ENCODE results near the gene PRPF40A.

Gene PRPF40A

DNA sequence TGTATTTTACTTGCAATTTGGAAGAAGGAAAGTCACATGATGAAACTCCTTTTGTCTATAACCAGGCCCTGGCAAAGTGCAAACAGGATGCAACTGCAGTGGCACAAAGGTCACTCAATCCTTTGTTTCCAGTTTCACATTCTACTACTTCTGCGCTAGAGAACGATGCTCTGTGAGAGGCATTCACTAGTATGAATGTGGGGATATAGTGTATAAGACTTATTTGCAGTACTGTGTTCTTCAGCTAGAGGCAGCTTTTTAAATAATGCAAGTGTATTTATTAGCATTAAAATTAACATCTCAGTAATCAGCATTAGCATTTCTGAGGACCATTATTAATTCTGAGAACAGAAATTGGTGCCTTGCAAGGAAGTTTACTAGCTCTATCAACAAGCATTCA lies 68.9 kb downstream of the PRPF40A start:
- DNase-seq: no peak

- DNase-seq: no peak
Measured at GRCh38 chr2:152647552-152647951, 69.7 kb downstream of the PRPF40A start.

GRCh38 chr2:152646775-152647174 lies 70.5 kb downstream of the PRPF40A start:
- no peak for DNase-seq

DNA sequence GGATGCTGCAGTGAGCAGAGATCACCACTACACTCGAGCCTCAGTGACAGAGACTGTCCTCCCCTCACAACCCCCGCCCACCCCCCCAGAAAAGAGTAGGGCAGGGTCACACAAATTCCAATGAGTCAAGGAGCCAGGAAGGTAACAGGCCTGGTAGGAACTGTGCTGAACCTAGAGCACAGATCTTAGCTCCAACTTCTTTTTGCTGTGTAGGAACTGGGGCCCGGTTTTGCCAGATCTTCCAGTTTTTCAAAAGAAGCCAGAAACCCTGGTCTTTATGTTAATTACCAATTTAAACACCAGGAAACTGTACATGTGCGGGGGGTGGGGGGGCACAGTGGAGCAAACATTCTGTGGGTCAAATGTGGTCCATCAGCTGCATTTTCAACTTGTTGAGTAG lies 71.0 kb downstream of the PRPF40A start:
- DNase-seq: no peak

- DNase-seq: no peak
Measured at GRCh38 chr2:152644189-152644873, 72.9 kb downstream of the PRPF40A start.

GRCh38 chr2:152638590-152638989 lies 78.7 kb downstream of the PRPF40A start:
- no peak for DNase-seq

DNA sequence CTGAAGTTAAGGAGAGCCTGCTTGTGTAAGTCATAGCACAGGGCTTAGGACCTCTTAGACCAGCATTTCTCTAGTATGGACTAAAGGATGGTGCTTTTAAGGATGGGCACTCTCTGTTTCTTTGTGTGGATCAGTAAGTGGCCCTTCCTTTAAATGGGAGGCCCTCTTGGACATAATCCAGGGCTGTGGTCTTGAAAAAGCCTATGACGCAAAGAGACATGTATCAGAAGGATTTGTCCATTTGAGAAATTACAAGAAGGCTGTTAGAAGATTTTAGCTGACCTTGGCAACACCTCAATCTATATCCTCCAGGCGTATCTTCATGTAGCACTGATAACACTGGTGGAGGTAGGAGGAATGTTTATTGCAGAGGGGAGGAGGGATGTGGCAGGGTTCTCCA lies 79.2 kb downstream of the PRPF40A start:
- no peak for DNase-seq

DNA sequence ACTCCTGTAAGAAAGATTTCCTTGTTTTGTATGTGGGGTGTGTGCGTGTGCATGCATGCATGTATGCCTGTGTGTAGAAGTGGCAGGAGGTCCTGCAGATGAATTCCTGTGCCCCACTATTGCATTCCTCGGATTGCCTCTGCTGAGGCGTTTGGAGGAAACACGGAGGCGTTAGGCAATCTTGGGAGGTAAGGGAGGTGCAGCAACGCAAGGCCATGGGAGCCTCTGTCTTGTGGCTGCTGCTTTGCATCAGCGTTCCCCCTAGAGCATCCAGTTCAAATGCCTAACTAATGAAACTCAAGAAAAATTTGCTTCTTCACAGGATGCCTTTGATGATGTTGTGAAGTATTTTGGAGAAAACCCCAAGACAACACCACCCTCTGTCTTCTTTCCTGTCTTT lies 80.0 kb downstream of the PRPF40A start:
- no peak for DNase-seq

DNA sequence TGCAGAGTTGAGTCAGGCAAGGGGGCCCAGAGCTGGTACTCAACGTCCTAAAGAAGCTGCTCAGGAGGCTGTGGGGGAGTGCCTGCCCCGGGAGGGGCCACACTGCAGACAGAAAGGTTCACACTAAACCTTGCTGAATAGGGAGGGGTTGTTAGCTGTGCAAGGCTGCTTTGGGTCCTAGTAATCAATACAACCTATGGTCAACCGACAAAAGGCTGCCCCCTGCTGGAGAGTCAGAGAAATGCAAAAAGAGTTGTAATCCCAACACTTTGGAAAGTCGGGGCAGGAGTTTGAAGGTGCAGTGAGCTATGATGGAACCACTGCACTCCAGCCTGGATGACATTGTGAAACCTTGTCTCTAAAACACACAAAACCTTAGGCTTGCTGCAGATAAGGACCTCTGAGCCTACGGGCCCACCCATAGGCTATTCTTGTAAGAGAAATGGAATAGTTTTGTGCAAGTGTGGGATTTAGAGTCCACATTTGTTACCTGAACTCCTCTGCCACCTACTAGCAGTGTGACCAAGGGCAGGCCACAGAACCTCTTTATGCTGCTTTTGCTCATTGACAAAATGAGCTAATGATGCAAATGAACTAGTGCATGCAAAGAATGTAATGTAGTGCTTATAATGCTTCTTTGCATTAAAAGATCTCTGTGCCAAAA lies 81.5 kb downstream of the PRPF40A start:
- peak in 1 of 2 experiments; percentile 30 for DNase-seq

DNA sequence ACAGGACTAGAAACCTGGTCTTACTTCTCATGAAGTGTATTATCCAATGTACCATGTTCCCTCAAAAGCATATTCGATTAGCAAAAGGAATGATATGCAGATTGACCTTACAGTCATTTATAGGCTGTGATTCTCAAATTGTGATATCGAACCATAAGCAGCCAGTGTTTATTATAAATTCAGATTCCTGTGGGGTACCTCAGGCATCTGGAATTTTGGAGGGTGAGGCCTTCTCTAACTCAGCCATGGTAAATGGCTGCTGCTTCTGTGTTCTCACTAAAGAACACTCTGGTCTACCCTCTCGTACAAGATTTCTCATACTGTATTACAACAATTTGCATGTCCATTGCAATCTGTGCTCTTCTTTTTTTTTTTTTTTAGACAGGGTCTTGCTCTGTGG lies 84.5 kb downstream of the PRPF40A start:
- no peak for DNase-seq

DNA sequence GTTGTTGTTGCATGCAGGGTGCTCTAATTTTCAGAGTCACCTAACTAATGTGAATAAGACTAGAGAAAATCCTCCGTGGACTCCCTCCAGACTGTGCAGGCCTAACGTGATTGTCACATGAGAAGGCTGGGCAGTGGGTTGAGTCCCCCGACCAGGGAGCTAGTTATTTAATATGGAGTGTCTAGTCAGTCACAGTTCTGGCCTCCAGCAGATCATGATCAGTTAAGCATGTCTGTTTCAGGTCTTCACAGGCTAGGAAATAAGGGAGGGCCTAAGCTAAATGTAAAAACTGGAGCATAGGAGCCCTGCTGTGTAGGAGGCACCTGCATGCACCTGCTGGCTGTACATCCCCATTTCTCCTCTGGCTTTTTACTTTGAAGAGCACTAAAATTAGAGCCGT lies 86.8 kb downstream of the PRPF40A start:
- no peak for DNase-seq

DNA sequence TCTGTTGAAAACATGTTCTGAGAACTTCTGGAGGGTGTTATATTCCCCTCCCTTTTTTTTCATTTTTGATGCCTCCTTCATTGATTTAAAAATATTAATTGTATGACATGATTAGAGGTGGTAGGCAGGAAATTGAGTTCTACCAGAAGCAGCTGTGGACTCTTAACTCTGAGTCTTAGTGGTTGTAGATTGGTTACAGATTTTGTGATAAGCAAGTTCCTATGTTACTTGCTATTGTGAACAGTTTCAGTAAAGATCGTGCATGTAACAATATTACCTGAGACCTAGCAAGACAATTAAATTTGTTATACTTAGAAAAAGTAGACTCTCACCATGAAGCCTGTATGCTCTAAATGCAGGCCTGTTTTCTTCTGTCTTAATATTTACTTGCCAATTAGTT lies 88.1 kb downstream of the PRPF40A start:
- DNase-seq: no peak

DNA sequence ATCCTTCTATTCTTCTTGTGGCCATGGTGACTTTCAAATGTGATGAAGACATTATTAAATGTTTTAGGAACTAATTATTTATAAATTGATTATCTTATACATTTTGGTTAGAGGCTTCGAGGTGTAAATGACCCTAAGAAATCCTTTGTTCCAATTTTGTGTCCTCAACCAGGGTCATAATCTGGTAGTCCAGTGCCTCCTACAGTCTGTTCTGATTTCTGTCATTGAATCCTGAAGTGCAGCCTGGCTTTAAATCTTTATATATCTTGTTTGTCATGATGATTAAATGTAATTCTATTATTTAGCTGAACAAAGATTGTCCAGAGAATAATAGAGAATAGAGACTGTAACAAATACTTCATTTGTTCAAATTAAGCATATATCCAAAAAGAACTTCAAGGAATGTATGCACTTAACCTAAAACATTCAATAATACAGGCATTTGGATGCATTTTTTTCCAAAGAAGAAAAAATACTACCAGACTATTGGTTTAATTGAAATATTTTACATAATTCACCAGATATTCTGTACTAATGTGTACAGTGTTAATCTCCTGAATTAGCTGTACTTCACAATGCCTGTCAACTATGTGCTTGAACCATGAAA lies 89.8 kb downstream of the PRPF40A start:
- DNase-seq: no peak

DNA sequence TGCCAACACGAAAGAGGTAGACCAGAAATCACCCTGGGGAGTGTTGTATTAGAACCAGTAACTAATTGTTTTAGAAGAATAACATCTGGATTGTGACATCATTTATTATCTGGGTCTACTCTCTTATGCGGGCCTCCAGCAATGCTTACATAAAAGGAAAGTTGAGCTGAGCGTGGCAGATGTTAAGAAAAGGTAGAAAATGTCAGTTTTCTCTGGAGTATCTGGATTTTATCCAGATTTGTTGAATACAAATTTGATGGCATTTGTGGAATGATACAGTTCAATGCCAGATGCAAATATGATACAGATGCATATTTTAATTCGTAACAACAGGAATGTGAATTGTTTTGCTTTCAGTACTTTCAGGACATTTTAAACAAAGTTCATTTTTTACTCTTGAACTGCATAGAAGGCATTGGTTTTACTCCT lies 90.3 kb downstream of the PRPF40A start:
- no peak for DNase-seq

- no peak for DNase-seq
Measured at GRCh38 chr2:152624805-152625204, 92.5 kb downstream of the PRPF40A start.

GRCh38 chr2:152623775-152624174 lies 93.5 kb downstream of the PRPF40A start:
- no peak for DNase-seq

- no peak for DNase-seq
Measured at GRCh38 chr2:152623076-152623740, 94.1 kb downstream of the PRPF40A start.

DNA sequence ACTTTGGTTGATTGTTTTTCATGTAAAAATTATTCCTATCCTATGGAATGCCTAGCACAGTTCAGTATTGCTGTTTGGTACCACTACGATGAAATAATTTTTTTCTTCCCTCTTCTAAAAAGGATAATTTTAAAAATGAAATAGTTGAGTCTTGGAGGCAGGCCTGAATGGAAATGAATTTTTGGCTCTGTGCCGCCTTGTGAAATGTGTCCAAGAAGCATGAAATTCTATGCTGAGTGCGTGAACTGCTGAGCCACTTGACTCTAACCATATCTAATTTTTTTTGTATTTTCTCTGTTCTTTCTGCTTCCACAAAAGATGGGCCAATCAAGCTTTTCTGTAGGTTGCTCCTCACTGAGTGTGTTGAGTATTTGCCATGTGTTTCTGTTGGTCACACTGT lies 95.0 kb downstream of the PRPF40A start:
- DNase-seq: no peak

DNA sequence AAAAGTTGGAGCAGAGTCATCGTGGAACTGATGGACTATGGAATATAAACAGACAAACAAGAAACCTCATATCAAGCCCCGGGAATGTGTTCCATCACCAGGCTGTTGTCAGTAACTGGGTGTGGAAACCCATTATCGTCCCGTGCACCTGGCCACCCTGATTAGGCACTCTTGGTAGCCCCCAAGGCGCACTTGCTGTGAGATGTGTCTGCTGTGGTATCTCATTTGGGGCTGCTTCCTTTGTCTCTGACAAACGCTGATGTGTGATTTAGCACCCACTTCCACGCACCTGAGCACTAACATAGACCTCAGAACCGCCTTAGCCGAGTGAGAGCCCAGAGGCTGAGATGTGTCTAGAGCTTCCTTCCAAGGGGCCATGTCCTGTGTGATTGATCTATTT lies 96.3 kb downstream of the PRPF40A start:
- DNase-seq: no peak

DNA sequence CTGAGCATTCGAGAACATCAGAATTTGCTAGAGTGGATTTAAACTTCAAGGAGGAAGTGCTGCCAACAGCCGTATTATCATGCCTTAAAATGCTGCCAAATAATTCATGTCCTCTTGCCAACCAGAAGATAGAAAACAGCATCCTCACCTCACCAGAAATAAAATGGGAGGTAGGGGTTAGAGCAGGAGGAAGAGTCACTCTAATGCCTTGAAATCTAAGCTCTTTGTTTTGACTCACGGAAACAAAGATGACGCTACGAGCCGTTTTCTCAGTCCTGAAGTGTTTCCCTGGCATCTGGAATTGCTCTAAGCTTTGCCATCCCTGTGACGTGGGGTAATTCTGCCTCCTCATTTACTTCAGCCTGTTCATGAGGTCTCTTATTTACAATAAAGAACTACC lies 97.1 kb downstream of the PRPF40A start:
- DNase-seq: no peak

- no peak for DNase-seq
Measured at GRCh38 chr2:152618193-152618564, 99.1 kb downstream of the PRPF40A start.

- DNase-seq: no peak
Measured at GRCh38 chr2:152617456-152618192, 99.6 kb downstream of the PRPF40A start.

DNA sequence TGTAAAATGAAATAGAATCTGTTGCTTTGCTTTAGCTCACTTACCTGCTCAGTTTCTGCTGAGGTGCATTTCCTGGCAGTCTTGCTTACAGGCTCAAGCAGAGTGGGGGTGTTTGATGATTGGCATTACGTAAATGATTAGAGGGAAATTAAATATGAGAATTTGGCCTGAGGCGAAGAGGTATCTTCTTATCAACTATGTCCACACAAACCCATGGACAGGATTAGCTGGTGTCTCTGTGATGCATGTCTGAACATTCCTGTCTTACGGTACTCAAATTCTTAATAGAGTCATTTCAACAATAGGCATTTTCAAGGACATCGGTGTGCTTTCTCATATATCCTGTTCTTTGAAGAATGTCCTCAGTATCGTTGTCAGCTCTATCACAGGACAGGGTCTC lies 102.1 kb downstream of the PRPF40A start:
- DNase-seq: no peak
